Gastroesophageal sphincter (tissue), 3 donors: ENCODE results near the gene NDE1.

Experiments used
- CTCF ChIP-seq, 4 experiments: fragments of 200-600 bp in 2 of 4; fragments of 450-650 bp in 2 of 4; sonication (generic) in 1 of 4; IDR thresholded peaks; one replicate each; pipeline ENCODE4 v1.5.1; 2017 to 2019; ENCODE audit warnings: antibody characterized with exemption in 4 of 4, mild to moderate bottlenecking in 2 of 4, moderate library complexity in 2 of 4
- EP300 ChIP-seq: sonication (generic); formaldehyde crosslinking; IDR thresholded peaks from one replicate; pipeline ENCODE4 v1.6.1; 2017; ENCODE audit warnings: antibody characterized with exemption, mild to moderate bottlenecking
- POLR2A ChIP-seq, 2 donors: fragments of 450-650 bp; IDR thresholded peaks; one replicate each; pipeline ENCODE4 v1.6.1; 2017; ENCODE audit warnings: antibody characterized with exemption in 2 of 2, mild to moderate bottlenecking in 2 of 2, moderate library complexity in 1 of 2
- POLR2AphosphoS5 ChIP-seq: sonication (generic); formaldehyde crosslinking; IDR thresholded peaks from one replicate; pipeline ENCODE4 v1.6.1; 2017; ENCODE audit warnings: antibody characterized with exemption

GRCh38 chr16:15640966-15641365, 9.1 kb upstream of the NDE1 start:
- TF ChIP-seq CTCF (IDR thresholded peaks at IDR 0.05) = no peak
- no peak for TF ChIP-seq EP300
- TF ChIP-seq POLR2A (IDR thresholded peaks at IDR 0.05) = no peak
- no peak for TF ChIP-seq POLR2AphosphoS5
